ENCODE data around the gene IQCN. TPM values are rescaled to one million over a fixed set of nuclear protein-coding genes. Genes with fewer than 3 reads are reported as not detected.

The IQCN gene
- total and polyA plus RNA-seq, 2 donors, result 0.57 to 5.0 TPM

DNA sequence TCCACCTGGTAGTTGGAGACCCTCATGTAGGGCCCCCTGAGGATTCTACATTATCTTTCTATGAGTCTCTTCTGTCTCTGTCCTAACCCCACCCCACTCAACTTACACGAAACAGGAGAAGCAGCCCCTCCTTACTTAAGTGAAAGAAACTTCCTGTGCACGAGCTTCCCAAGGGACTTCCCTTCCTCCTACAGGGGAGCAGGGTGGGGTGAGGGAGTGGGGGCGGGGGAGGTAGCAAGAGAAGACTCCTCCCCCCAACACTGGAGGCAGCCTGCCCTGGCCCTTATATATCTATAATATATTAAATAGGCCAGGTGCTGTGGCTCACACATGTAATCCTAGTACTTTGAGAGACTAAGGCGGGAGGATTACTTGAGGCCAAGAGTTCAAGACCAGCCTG lies 42.5 kb downstream of the IQCN start:
- WGBS, result 27% methylated on average over 4 of the region's 4 CpGs
- no peak for DNase-seq (ENCODE audit: low read depth in 6 of 9, low spot score in 9 of 9)
- Histone ChIP-seq H3K4me3 (ENCODE audit: low read length in 2 of 2) (no peak overlapping the region), H3K27me3 (ENCODE audit: control insufficient read depth in 2 of 2, insufficient read depth in 1 of 2, low read length in 1 of 2) (peaks cover 30 to 76% of the 10 kb centered on the region in 2 donors), H3K4me1 (ENCODE audit: control insufficient read depth in 2 of 2, insufficient read depth in 2 of 2, low read length in 2 of 2) (no peaks in the 10 kb centered on the region), H3K9me3 (ENCODE audit: control insufficient read depth in 2 of 2, insufficient read depth in 1 of 2, low read length in 1 of 2) (peaks cover 9 to 16% of the 10 kb centered on the region in 2 donors), H3K36me3 (ENCODE audit: control insufficient read depth in 2 of 2, insufficient read depth in 2 of 2, low read length in 1 of 2) (no peaks in the 10 kb centered on the region), H3K27ac (ENCODE audit: low read depth in 1 of 2, low read length in 1 of 2) (no peak overlapping the region)

GRCh38 chr19:18230941-18231734 lies 43.1 kb downstream of the IQCN start:
- Histone ChIP-seq H3K4me3 (ENCODE audit: low read length in 2 of 2) (no peak overlapping the region), H3K36me3 (ENCODE audit: control insufficient read depth in 2 of 2, insufficient read depth in 2 of 2, low read length in 1 of 2) (no peaks in the 10 kb centered on the region), H3K27me3 (ENCODE audit: control insufficient read depth in 2 of 2, insufficient read depth in 1 of 2, low read length in 1 of 2) (peaks cover 36 to 80% of the 10 kb centered on the region in 2 donors), H3K27ac (ENCODE audit: low read depth in 1 of 2, low read length in 1 of 2) (no peak overlapping the region), H3K4me1 (ENCODE audit: control insufficient read depth in 2 of 2, insufficient read depth in 2 of 2, low read length in 2 of 2) (no peaks in the 10 kb centered on the region), H3K9me3 (ENCODE audit: control insufficient read depth in 2 of 2, insufficient read depth in 1 of 2, low read length in 1 of 2) (peaks cover 9 to 16% of the 10 kb centered on the region in 2 donors)
- 50% methylated on average over 18 of the region's 18 CpGs for WGBS
- DNase-seq (ENCODE audit: low read depth in 6 of 9, low spot score in 9 of 9), result no peak

DNA sequence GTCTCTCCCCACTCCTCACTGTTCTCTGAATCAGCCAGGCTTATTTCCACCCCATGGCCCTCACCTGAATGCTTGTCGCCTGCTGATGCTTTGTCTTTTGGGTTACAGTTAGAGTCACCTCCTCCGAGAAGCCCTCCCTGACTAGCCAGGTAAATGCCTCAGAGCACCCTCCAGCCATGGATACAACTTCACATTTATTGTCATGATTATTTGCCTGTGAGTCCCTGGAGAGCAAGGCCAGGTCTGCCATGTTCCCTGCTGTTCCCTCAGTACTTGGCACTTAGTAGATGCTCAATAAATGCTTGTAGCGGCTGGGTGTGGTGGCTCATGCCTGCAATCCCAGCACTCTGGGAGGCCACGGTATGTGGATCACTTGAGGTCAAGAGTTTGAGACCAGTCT lies 44.3 kb downstream of the IQCN start:
- Histone ChIP-seq H3K27ac (ENCODE audit: low read depth in 1 of 2, low read length in 1 of 2) (no peak overlapping the region), H3K27me3 (ENCODE audit: control insufficient read depth in 2 of 2, insufficient read depth in 1 of 2, low read length in 1 of 2) (peaks cover 46 to 88% of the 10 kb centered on the region in 2 donors), H3K9me3 (ENCODE audit: control insufficient read depth in 2 of 2, insufficient read depth in 1 of 2, low read length in 1 of 2) (peaks cover 9 to 16% of the 10 kb centered on the region in 2 donors), H3K36me3 (ENCODE audit: control insufficient read depth in 2 of 2, insufficient read depth in 2 of 2, low read length in 1 of 2) (no peaks in the 10 kb centered on the region), H3K4me3 (ENCODE audit: low read length in 2 of 2) (no peak overlapping the region), H3K4me1 (ENCODE audit: control insufficient read depth in 2 of 2, insufficient read depth in 2 of 2, low read length in 2 of 2) (peaks cover 0 to 4% of the 10 kb centered on the region in 2 donors)
- no peak for DNase-seq (ENCODE audit: low read depth in 6 of 9, low spot score in 9 of 9)
- WGBS, result 88% methylated on average over 4 of the region's 4 CpGs

DNA sequence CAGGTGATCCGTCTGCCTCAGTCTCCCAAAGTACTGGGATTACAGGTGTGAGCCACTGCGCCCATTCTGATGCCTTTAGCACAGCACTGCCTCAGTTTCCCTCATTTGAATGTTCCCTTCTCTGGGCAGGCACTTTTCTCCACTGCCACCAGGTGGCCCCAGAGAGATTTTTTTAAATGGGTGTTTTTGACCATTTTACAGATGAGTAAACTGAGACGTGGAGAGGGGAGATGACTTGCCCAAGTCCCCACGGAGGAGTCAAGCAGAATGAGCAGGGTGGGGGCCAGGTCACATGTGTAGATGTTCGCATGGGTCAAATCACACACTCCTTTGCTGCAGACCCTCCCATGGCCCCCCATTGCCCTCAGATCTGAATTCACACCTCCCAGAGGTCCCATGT lies 44.8 kb downstream of the IQCN start:
- 81% methylated on average over 5 of the region's 5 CpGs for WGBS
- Histone ChIP-seq H3K9me3 (ENCODE audit: control insufficient read depth in 2 of 2, insufficient read depth in 1 of 2, low read length in 1 of 2) (peaks cover 9 to 19% of the 10 kb centered on the region in 2 donors), H3K36me3 (ENCODE audit: control insufficient read depth in 2 of 2, insufficient read depth in 2 of 2, low read length in 1 of 2) (no peaks in the 10 kb centered on the region), H3K4me1 (ENCODE audit: control insufficient read depth in 2 of 2, insufficient read depth in 2 of 2, low read length in 2 of 2) (peaks cover 0 to 8% of the 10 kb centered on the region in 2 donors), H3K27me3 (ENCODE audit: control insufficient read depth in 2 of 2, insufficient read depth in 1 of 2, low read length in 1 of 2) (peaks cover 50 to 91% of the 10 kb centered on the region in 2 donors), H3K27ac (ENCODE audit: low read depth in 1 of 2, low read length in 1 of 2) (no peak overlapping the region), H3K4me3 (ENCODE audit: low read length in 2 of 2) (no peak overlapping the region)
- DNase-seq (ENCODE audit: low read depth in 6 of 9, low spot score in 9 of 9), result no peak

DNA sequence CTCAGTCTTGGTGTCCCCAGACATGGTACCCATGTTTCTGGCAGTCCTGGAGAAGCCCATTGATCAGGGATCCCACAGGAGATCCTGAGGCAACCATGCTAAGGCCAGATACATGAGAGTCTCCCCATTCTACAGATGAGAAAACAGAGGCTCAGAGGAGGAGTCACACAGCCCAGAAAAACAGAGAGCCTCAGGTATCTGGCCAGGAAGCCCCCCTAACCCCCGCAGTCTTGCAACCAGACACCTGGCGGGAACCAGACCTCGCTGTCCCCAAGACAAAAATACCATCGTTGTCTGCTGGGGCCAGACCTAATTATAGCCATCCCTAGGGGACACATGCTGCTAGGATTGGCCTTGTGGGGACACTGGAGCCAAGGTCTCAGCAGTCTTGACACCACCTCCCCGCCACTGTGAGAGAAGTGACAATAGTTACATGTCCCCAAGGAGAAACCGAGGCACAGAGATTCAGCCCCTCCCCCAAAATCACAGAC lies 46.4 kb downstream of the IQCN start:
- Histone ChIP-seq H3K27ac (ENCODE audit: low read depth in 1 of 2, low read length in 1 of 2) (no peak overlapping the region), H3K9me3 (ENCODE audit: control insufficient read depth in 2 of 2, insufficient read depth in 1 of 2, low read length in 1 of 2) (peaks cover 2 to 8% of the 10 kb centered on the region in 2 donors), H3K4me1 (ENCODE audit: control insufficient read depth in 2 of 2, insufficient read depth in 2 of 2, low read length in 2 of 2) (peaks cover 0 to 13% of the 10 kb centered on the region in 2 donors), H3K27me3 (ENCODE audit: control insufficient read depth in 2 of 2, insufficient read depth in 1 of 2, low read length in 1 of 2) (peaks cover 59 to 88% of the 10 kb centered on the region in 2 donors), H3K36me3 (ENCODE audit: control insufficient read depth in 2 of 2, insufficient read depth in 2 of 2, low read length in 1 of 2) (no peaks in the 10 kb centered on the region), H3K4me3 (ENCODE audit: low read length in 2 of 2) (no peak overlapping the region)
- 81% methylated on average over 6 of the region's 6 CpGs for WGBS
- no peak for DNase-seq (ENCODE audit: low read depth in 6 of 9, low spot score in 9 of 9)

GRCh38 chr19:18226956-18227780 lies 47.1 kb downstream of the IQCN start:
- peaks cover 58 to 88% of the 10 kb centered on the region in 2 donors for H3K27me3 ChIP-seq (ENCODE audit: control insufficient read depth in 2 of 2, insufficient read depth in 1 of 2, low read length in 1 of 2)
- peaks cover 0 to 13% of the 10 kb centered on the region in 2 donors for H3K4me1 ChIP-seq (ENCODE audit: control insufficient read depth in 2 of 2, insufficient read depth in 2 of 2, low read length in 2 of 2)

GRCh38 chr19:18225702-18226468 lies 48.4 kb downstream of the IQCN start, which contains the start of gene PDE4C:
Gene PDE4C (minus strand): TSS chr19:18226438. CDS start chr19:18226415, 23 bp downstream.
- Histone ChIP-seq H3K27ac (ENCODE audit: low read depth in 1 of 2, low read length in 1 of 2) (peak within 1 kb of the TSS in 1 of 2 donors; percentile 2), H3K4me3 (ENCODE audit: low read length in 2 of 2) (no peak within 1 kb of the TSS), H3K27me3 (ENCODE audit: control insufficient read depth in 2 of 2, insufficient read depth in 1 of 2, low read length in 1 of 2) (peaks cover 57 to 87% of the 10 kb centered on the region in 2 donors), H3K4me1 (ENCODE audit: control insufficient read depth in 2 of 2, insufficient read depth in 2 of 2, low read length in 2 of 2) (peaks cover 0 to 13% of the 10 kb centered on the region in 2 donors), H3K36me3 (ENCODE audit: control insufficient read depth in 2 of 2, insufficient read depth in 2 of 2, low read length in 1 of 2) (no peaks in the 10 kb centered on the region), H3K9me3 (ENCODE audit: control insufficient read depth in 2 of 2, insufficient read depth in 1 of 2, low read length in 1 of 2) (peaks cover 1 to 4% of the 10 kb centered on the region in 2 donors)
- 5% methylated on average over 51 of the region's 51 CpGs for WGBS
- DNase-seq (ENCODE audit: low read depth in 6 of 9, low spot score in 9 of 9), result no peak

More at GRCh38 chr19:18226956-18227780, 47.1 kb downstream of the IQCN start:
- no peak overlapping the region for H3K27ac ChIP-seq (ENCODE audit: low read depth in 1 of 2, low read length in 1 of 2)
- peaks cover 1 to 4% of the 10 kb centered on the region in 2 donors for H3K9me3 ChIP-seq (ENCODE audit: control insufficient read depth in 2 of 2, insufficient read depth in 1 of 2, low read length in 1 of 2)
- no peak overlapping the region for H3K4me3 ChIP-seq (ENCODE audit: low read length in 2 of 2)
- H3K36me3 ChIP-seq (ENCODE audit: control insufficient read depth in 2 of 2, insufficient read depth in 2 of 2, low read length in 1 of 2), result no peaks in the 10 kb centered on the region
- 90% methylated on average over 18 of the region's 18 CpGs for WGBS
- DNase-seq (ENCODE audit: low read depth in 6 of 9, low spot score in 9 of 9), result no peak

- H3K27ac ChIP-seq (ENCODE audit: low read depth in 1 of 2, low read length in 1 of 2), result peak overlapping the region in 1 of 2 donors; percentile 2
- no peak overlapping the region for H3K4me3 ChIP-seq (ENCODE audit: low read length in 2 of 2)
- DNase-seq (ENCODE audit: low read depth in 6 of 9, low spot score in 9 of 9), result no peak
- WGBS, result 22% methylated on average over 16 of the region's 16 CpGs
- H3K36me3 ChIP-seq (ENCODE audit: control insufficient read depth in 2 of 2, insufficient read depth in 2 of 2, low read length in 1 of 2), result no peaks in the 10 kb centered on the region
- H3K4me1 ChIP-seq (ENCODE audit: control insufficient read depth in 2 of 2, insufficient read depth in 2 of 2, low read length in 2 of 2), result peaks cover 0 to 13% of the 10 kb centered on the region in 2 donors
- H3K27me3 ChIP-seq (ENCODE audit: control insufficient read depth in 2 of 2, insufficient read depth in 1 of 2, low read length in 1 of 2), result peaks cover 52 to 87% of the 10 kb centered on the region in 2 donors
- H3K9me3 ChIP-seq (ENCODE audit: control insufficient read depth in 2 of 2, insufficient read depth in 1 of 2, low read length in 1 of 2), result peaks cover 1 to 4% of the 10 kb centered on the region in 2 donors
Measured at GRCh38 chr19:18225355-18225701, 48.9 kb downstream of the IQCN start.

Measured in thymus (tissue), 11 donors.